MG63 (cell line): Measurements from ENCODE around the gene MZT2B. TPM values are rescaled to one million over a fixed set of nuclear protein-coding genes. Genes with fewer than 3 reads are reported as not detected.
"Not testable (repeated sequence)": the region's sequence is repeated elsewhere in the genome, so short reads cannot be mapped to it uniquely, and the experiment has no call there.

Experiments used
- DNase-seq: peaks from one replicate; pipeline ENCODE4 v3.0.0-alpha.2; 2020
- H3K27me3 ChIP-seq: fragments of 250-450 bp; sonication (Bioruptor Pico); 2 replicates; pipeline ENCODE4 v1.5.1; 2020; ENCODE audit warnings: mild to moderate bottlenecking, moderate library complexity
- H3K36me3 ChIP-seq: fragments of 250-450 bp; sonication (Bioruptor Pico); 2 replicates; pipeline ENCODE4 v1.5.1; 2020; ENCODE audit warnings: mild to moderate bottlenecking, moderate library complexity
- H3K4me3 ChIP-seq: fragments of 250-450 bp; sonication (Bioruptor Pico); 2 replicates; pipeline ENCODE4 v1.5.1; 2020; ENCODE audit warnings: mild to moderate bottlenecking, moderate library complexity
- H3K9me3 ChIP-seq: fragments of 250-450 bp; sonication (Bioruptor Pico); 2 replicates; pipeline ENCODE4 v1.5.1; 2020; ENCODE audit warnings: mild to moderate bottlenecking, moderate library complexity
- total RNA-seq: library from RNA; depleted of rRNA; stranded (reverse); fragments of >200 nt; shearing (Covaris generic); gene quantifications from 2 replicates; pipeline ENCODE4 v1.2.3, GENCODE V29; 2014; ENCODE audit warnings: low replicate concordance

MZT2B gene
- total RNA-seq, 1 experiment from 2014 or later: 576 TPM

GRCh38 chr2:130150181-130151144 is 31.6 kb upstream of the MZT2B start:
- H3K27me3 ChIP-seq: no peaks in the 10 kb centered on the region
- no peak overlapping the region for H3K4me3 ChIP-seq
- no peaks in the 10 kb centered on the region for H3K9me3 ChIP-seq
- no peak for DNase-seq
- no peaks in the 10 kb centered on the region for H3K36me3 ChIP-seq

DNA sequence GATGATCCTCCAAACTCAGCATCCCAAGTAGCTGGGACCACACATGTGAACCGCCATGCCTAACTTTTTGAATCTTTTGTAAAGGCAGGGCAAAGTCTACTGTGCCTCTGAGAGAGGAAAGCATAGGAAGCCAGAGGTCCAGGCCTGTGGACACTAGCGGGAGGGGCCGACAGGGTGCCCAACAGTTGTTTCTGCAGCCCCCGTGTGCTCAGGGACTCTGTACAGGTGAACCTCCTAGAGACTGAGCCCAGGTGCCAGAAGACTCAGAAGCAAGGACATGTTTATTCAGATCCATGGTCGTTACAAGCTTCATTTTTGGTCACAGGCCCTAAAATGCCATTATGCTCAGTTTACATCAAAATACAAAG is 30.9 kb upstream of the MZT2B start:
- not testable (repeated sequence) for H3K36me3 ChIP-seq, H3K4me3 ChIP-seq, H3K27me3 ChIP-seq, H3K9me3 ChIP-seq, DNase-seq

- not testable (repeated sequence) for DNase-seq, H3K4me3 ChIP-seq, H3K9me3 ChIP-seq, H3K27me3 ChIP-seq, H3K36me3 ChIP-seq
Observed at GRCh38 chr2:130152136-130152815, 29.8 kb upstream of the MZT2B start.

- no peak for DNase-seq
- H3K27me3 ChIP-seq: no peaks in the 10 kb centered on the region
- 0 out of 2 replicates have a peak, but pooled peaks cover 2% of the 10 kb centered on the region for H3K36me3 ChIP-seq
- no peaks in the 10 kb centered on the region for H3K9me3 ChIP-seq
- H3K4me3 ChIP-seq: no peak overlapping the region
Observed at GRCh38 chr2:130152816-130153595, 29.1 kb upstream of the MZT2B start.

- H3K4me3 ChIP-seq, H3K27me3 ChIP-seq, H3K9me3 ChIP-seq, H3K36me3 ChIP-seq, DNase-seq: not testable (repeated sequence)
Observed at GRCh38 chr2:130153721-130154422, 28.2 kb upstream of the MZT2B start.

GRCh38 chr2:130154423-130154770 is 27.7 kb upstream of the MZT2B start:
- H3K27me3 ChIP-seq, H3K4me3 ChIP-seq, H3K9me3 ChIP-seq, H3K36me3 ChIP-seq, DNase-seq: not testable (repeated sequence)

GRCh38 chr2:130154773-130155765 is 27.0 kb upstream of the MZT2B start:
- H3K27me3 ChIP-seq: no peaks in the 10 kb centered on the region
- no peak for DNase-seq
- H3K4me3 ChIP-seq: no peak overlapping the region
- H3K9me3 ChIP-seq: no peaks in the 10 kb centered on the region
- H3K36me3 ChIP-seq: 0 out of 2 replicates have a peak, but pooled peaks cover 2% of the 10 kb centered on the region

DNA sequence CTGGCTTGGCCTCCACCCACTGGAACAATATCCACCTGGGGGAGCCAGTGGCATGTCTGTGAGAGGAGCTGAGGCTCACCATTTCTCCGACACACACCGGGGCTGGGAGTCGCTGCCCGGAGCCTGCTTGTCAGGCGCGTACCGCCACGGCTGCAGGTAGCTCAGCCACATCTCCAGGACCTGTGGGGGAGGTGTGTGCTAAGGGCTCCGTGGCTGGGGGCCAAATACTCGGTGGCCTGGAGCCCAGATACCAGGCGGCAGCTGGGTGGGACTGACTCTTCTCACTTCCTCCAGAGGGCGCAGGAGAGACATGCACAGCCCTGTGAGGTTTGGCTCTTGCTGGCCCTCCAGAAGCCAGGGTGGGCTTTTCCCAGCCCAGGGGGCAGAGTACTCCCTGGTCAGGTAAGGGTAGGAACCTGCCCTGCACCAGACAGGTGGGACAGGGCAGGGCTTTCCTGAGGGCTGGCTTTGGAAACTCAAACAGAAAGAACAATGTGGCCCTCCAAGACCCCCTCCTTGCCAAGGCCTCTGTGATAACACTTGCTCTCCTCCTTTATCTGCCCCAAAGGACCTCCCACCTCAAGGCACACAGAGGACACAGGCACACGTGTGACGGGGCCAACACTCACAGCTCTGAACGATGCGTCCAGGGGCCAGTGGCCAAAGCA is 26.0 kb upstream of the MZT2B start:
- not testable (repeated sequence) for H3K36me3 ChIP-seq, H3K9me3 ChIP-seq, H3K27me3 ChIP-seq, H3K4me3 ChIP-seq
- peak; percentile 30 for DNase-seq

- no peak for DNase-seq
- Histone ChIP-seq H3K4me3 (no peak overlapping the region), H3K27me3 (no peaks in the 10 kb centered on the region), H3K9me3 (no peaks in the 10 kb centered on the region), H3K36me3 (0 out of 2 replicates have a peak, but pooled peaks cover 2% of the 10 kb centered on the region)
Observed at GRCh38 chr2:130156624-130157004, 25.4 kb upstream of the MZT2B start.

GRCh38 chr2:130157354-130157753 is 24.7 kb upstream of the MZT2B start:
- not testable (repeated sequence) for H3K36me3 ChIP-seq, H3K27me3 ChIP-seq, H3K9me3 ChIP-seq, DNase-seq, H3K4me3 ChIP-seq

DNA sequence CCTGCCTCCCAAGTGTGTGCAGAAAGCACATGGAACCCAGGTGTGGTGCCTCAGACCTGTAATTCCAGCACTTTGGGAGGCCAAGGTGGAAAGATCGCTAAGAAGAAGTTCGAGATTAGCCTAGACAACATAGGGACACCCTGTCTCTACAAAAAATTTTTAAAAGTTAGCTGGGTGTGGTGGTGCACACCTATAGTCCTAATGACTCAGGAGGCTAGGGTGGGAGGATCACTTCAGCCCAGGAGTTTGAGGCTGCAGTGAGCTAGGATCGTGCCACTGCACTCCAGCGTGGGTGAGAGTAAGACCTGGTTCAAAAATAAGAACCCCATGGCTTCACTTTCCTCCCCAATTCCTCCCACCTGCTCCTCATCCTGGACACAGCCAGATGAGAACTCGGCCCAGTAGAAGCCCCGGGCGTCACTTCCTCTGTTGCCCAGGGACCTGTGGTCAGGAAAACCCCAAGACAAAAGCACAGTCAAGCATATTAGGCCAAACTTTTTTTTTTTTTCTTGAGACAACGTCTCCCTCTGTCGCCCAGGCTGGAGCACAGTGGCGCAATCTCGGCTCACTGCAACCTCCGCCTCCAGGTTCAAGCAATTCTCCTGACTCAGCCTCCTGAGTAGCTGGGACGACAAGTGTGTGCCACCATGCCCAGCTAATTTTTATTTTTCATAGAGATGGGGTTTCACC is 24.1 kb upstream of the MZT2B start:
- not testable (repeated sequence) for H3K4me3 ChIP-seq, H3K36me3 ChIP-seq, DNase-seq, H3K27me3 ChIP-seq, H3K9me3 ChIP-seq

DNA sequence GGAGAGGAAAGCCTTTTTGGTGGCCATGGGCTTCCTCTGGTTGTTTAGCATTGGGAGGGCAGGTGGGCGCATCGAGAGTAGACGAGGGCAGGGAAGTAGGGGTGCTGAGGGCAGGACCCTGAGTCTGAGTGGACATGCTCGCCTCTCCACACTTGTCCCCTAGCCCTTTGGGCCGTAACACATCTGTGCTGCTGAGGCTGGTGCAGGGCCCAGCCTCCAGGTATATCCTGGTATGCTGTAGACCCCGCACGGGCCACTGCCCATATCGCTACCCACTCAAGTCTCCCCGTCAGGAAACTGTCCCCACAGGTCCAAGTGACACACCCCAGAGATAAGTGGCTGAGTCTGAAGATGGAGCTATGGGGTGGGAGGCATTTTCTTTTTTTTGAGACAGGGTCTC is 23.4 kb upstream of the MZT2B start:
- H3K9me3 ChIP-seq: no peaks in the 10 kb centered on the region
- H3K27me3 ChIP-seq: no peaks in the 10 kb centered on the region
- DNase-seq: no peak
- no peak overlapping the region for H3K4me3 ChIP-seq
- H3K36me3 ChIP-seq: peaks cover 2% of the 10 kb centered on the region; the same call in 1 of the 2 replicates

DNA sequence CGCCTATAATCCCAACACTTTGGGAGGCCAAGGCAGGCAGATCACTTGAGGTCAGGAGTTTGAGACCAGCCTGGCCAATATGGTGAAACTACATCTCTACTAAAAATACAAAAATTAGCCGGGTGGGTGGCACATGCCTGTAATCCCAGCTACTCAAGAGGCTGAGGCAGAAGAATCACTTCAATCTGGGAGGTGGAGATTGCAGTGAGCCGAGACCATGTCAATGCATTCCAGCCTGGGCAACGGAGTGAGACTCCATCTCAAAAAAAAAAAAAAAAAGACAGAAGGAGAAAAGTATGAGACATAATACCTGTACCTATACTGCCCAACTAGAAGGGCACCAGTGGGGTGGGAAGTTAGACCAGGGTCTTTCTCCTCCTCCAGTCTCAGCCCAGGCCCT is 22.7 kb upstream of the MZT2B start:
- H3K9me3 ChIP-seq, H3K36me3 ChIP-seq, DNase-seq, H3K4me3 ChIP-seq, H3K27me3 ChIP-seq: not testable (repeated sequence)

DNA sequence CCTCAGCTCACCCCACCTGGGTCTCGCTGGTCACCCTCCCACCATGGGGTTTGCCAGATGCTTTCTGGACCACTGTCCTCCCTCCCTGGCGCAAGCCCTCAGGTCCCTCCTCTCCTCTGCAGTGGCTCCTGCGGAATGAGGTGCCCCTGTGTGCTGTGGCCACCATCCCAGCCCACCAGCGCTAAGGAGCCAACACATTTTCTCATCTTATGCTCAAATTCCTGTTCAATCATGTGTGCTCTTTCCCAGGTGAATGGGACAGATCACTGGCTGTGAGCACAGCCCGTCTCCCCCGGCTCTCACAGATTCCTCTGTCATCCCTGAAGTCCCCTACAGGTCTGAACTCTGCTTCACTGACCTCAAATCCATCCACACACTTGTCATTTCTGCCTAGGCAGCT is 21.9 kb upstream of the MZT2B start:
- Histone ChIP-seq H3K4me3 (no peak overlapping the region), H3K36me3 (peaks cover 8% of the 10 kb centered on the region), H3K27me3 (no peaks in the 10 kb centered on the region), H3K9me3 (no peaks in the 10 kb centered on the region)
- DNase-seq: no peak
